BE2C (cell line): ENCODE results near the gene SMAD3.

Experiments used
- DNase-seq: peaks from one replicate; pipeline ENCODE4 v3.0.0-alpha.2; 2020
- H3K27me3 ChIP-seq: fragments of 250-450 bp; sonication (Bioruptor Pico); 2 replicates; pipeline ENCODE4 v1.5.1; 2020; ENCODE audit warnings: mild to moderate bottlenecking
- H3K36me3 ChIP-seq: fragments of 250-450 bp; sonication (Bioruptor Pico); 2 replicates; pipeline ENCODE4 v1.5.1; 2020; ENCODE audit warnings: mild to moderate bottlenecking
- H3K4me1 ChIP-seq: fragments of 250-450 bp; sonication (Bioruptor Pico); 2 replicates; pipeline ENCODE4 v1.5.1; 2020
- H3K4me3 ChIP-seq: 2 replicates; pipeline ENCODE4 v1.5.1; 2011; ENCODE audit warnings: low read depth, low read length
- H3K9me3 ChIP-seq: fragments of 250-450 bp; sonication (Bioruptor Pico); 2 replicates; pipeline ENCODE4 v1.5.1; 2020
- CTCF ChIP-seq: IDR thresholded peaks from 2 replicates; pipeline ENCODE4 v1.5.1; 2012; ENCODE audit warnings: mild to moderate bottlenecking, low read depth, low read length

SMAD3 gene

DNA sequence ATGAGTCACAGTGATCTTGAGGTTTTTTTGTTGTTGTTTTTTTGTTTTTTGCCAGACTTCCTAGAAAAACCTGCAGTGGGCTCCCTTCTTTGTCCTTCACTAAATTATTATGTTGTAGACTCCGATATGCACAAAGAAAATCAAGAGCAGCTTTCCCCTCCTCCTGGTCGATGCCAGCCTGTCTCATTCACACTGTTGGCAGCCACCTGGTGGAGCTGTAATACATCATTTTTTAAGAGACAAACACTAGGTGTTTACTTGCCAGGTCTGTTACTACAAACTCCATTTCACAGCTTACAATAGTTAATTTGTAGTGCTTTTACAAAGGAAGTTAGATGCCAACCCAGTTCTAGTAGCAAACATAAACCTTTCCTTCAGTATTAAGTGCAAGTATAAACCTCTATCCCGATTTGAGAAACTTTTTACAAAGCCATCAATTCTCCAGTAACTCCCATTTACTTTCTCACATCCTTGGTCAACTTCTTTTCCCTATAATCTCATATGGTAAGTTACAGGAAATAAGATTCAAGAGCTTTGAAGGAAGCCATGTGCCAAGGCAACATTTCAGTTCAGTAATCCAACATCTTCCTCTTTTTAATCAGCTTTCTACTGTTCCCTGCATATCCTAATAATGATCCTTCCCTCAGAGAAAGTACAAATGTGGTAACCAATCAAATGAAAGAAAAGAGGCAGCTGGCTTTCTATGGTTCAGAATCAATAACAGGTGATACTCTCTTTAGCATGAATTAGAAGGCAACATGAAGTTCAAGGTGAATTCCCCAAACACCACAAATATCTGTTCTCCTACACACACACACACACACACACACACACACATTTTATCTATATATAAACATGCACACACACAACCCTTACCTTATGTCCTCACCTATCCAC lies 175.1 kb downstream of the SMAD3 start:
- Histone ChIP-seq H3K27me3 (no peaks in the 10 kb centered on the region), H3K4me1 (peaks cover 4% of the 10 kb centered on the region), H3K36me3 (no peaks in the 10 kb centered on the region), H3K9me3 (no peaks in the 10 kb centered on the region), H3K4me3 (no peak overlapping the region)
- peak; percentile 16 for DNase-seq
- peak; percentile 44 for TF ChIP-seq CTCF

DNA sequence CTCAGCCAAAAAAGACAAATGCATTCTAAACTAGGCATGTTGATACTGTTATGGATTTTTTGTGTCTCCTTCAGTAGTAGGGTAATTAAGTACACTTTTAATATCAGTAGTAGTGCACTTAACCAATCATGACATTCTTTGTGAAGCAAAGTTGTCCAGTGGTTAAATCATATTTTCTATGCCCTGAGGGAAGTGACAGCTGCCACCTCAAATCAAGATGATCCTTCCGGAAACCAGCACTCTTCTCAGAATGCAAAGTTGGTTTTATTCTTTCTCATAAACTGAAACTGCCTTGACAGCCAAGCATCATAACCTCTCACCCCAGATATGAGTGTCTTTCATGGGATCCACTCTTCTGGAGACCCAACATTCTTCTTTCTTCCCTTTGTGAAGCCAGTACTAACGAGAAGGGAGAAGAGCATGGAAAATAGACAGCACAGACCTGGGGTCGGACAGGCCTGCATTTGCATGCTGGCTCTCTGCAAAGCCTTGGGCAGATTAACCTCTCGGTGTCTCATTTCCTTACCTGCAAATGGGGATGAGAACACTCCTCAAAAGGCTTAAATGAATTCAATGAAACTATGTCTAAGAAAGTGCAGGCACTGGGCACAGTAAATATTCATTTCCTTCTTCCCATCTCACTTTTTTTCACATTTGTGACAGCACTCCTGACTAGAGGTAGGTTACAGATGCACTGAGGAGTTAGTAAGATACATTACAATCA lies 175.9 kb downstream of the SMAD3 start:
- DNase-seq: no peak
- no peaks in the 10 kb centered on the region for H3K36me3 ChIP-seq
- H3K27me3 ChIP-seq: no peaks in the 10 kb centered on the region
- no peak for TF ChIP-seq CTCF
- H3K4me1 ChIP-seq: peaks cover 4% of the 10 kb centered on the region
- H3K4me3 ChIP-seq: no peak overlapping the region
- no peaks in the 10 kb centered on the region for H3K9me3 ChIP-seq

- H3K4me3 ChIP-seq: no peak overlapping the region
- no peak for DNase-seq
Measured at GRCh38 chr15:67242708-67243111, 177.3 kb downstream of the SMAD3 start.

More at GRCh38 chr15:67242708-67243111, 177.3 kb downstream of the SMAD3 start:
- Histone ChIP-seq H3K9me3 (no peaks in the 10 kb centered on the region), H3K27me3 (no peaks in the 10 kb centered on the region), H3K36me3 (no peaks in the 10 kb centered on the region), H3K4me1 (peaks cover 4% of the 10 kb centered on the region)
- TF ChIP-seq CTCF: no peak
